Esophagus muscularis mucosa (tissue), 4 donors: ENCODE data around the gene FLII. TPM values are rescaled to one million over a fixed set of nuclear protein-coding genes. Genes with fewer than 3 reads are reported as not detected.
A peak's percentile ranks its signal among the peaks of the same experiment; 100 is the strongest.
"Not testable (repeated sequence)": the region's sequence is repeated elsewhere in the genome, so short reads cannot be mapped to it uniquely, and the experiment has no call there.

Experiments
- DNase-seq: peaks from one replicate; pipeline ENCODE4 v3.0.0-alpha.2; 2017; ENCODE audit errors: extremely low spot score
- H3K27ac ChIP-seq, 4 donors: fragments of 200-600 bp; sonication (generic); replicated peaks in 1 of 4; 1 replicate in 3 of 4; 2 replicates in 1 of 4; pipeline ENCODE4 v1.5.1; 2016 to 2019; ENCODE audit warnings: mild to moderate bottlenecking in 1 of 4
- H3K27me3 ChIP-seq, 4 donors: fragments of 200-600 bp; sonication (generic); one replicate each; pipeline versions ENCODE4 v1.5.1 to v1.6.0; 2016 to 2019
- H3K36me3 ChIP-seq, 4 donors: fragments of 200-600 bp; sonication (generic); one replicate each; pipeline ENCODE4 v1.5.1; 2016 to 2019
- H3K4me1 ChIP-seq, 4 donors: fragments of 200-600 bp; sonication (generic); one replicate each; pipeline ENCODE4 v1.5.1; 2016 to 2019
- H3K4me3 ChIP-seq, 4 donors: fragments of 200-600 bp; sonication (generic); 1 replicate in 2 of 4; 2 replicates in 2 of 4; pipeline ENCODE4 v1.5.1; 2016 to 2019; ENCODE audit warnings: mild to moderate bottlenecking in 4 of 4, moderate library complexity in 1 of 4
- H3K9me3 ChIP-seq, 4 donors: fragments of 200-600 bp; sonication (generic); 1 replicate in 3 of 4; 2 replicates in 1 of 4; pipeline ENCODE4 v1.5.1; 2016 to 2019
- EP300 ChIP-seq: sonication (generic); formaldehyde crosslinking; IDR thresholded peaks from one replicate; pipeline ENCODE4 v1.6.1; 2017; ENCODE audit warnings: antibody characterized with exemption
- POLR2A ChIP-seq: fragments of 450-650 bp; IDR thresholded peaks from one replicate; pipeline ENCODE4 v1.6.1; 2017; ENCODE audit warnings: antibody characterized with exemption, moderate library complexity, mild to moderate bottlenecking, low read depth
- POLR2AphosphoS5 ChIP-seq, 2 donors: sonication (generic); formaldehyde crosslinking; IDR thresholded peaks; one replicate each; pipeline ENCODE4 v1.6.1; 2017; ENCODE audit warnings: antibody characterized with exemption in 2 of 2
- WGBS: methylation state at CpG from one replicate; pipeline ENCODE4 v1.1.5; 2018; 5-methylcytosine and 5-hydroxymethylcytosine counted together
- intact Hi-C: fragments of 100-400 bp; cut with DNase I; formaldehyde crosslinking; loops from one replicate; pipeline ENCODE4 v1.15.1; 2023
- total RNA-seq, 4 donors: library from RNA; depleted of rRNA; stranded (reverse); fragments of >200 nt; gene quantifications; one replicate each; pipeline versions ENCODE4 v1.1.0 to v1.2.1, GENCODE V29; 2016
- TF ChIP-seq, protein P1 (sequence below), 3 experiments: fragments of 200-600 bp in 2 of 3; fragments of 450-650 bp in 1 of 3; sonication (generic) in 2 of 3; IDR thresholded peaks; one replicate each; pipeline ENCODE4 v1.5.1; 2017 to 2019; ENCODE audit warnings: antibody characterized with exemption in 3 of 3, mild to moderate bottlenecking in 2 of 3, moderate library complexity in 1 of 3

Gene FLII
- 100 to 1,000 TPM; 302 to 528 (median 408) TPM for total RNA-seq

DNA sequence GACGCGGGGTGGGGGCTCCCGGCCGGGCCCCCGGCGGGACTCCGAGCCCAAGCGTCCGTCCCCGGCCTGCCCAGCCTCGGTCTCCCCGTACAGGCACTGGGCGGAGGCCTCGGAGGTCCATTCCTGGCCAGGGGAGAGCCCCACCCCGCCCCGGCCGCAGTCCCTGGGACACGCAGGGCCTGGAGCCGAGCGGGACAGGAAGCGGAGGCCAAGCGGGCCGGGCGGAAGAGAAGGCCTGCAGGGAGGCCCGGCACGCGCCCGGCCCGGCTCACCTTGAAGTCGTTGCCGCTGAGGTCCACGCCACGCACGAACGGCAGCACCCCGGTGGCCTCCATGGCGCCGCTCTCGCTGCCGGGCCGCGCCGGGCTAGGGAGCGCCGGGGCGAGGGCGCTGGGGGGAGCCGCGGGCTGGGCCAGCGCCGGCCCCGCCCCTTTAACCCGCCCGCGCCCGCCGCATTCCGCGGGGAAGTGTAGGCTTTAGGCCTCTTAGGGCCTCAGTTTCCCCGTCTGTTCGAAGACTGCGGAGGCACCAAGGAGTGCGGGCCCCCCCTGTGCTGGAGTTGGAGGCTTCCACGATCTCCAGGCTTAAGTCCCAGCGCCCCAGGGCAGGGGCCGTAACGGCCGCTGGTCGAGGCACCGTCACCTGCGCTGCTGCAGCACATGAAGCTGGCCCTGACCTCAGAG is at the start of gene FLII:
Gene FLII (minus strand): TSS at position 383 of the 683 bp plus-strand sequence. CDS start 48 bp downstream, at position 335.
- TF ChIP-seq POLR2A, result peak; percentile 64
- TF ChIP-seq, protein P1, sequence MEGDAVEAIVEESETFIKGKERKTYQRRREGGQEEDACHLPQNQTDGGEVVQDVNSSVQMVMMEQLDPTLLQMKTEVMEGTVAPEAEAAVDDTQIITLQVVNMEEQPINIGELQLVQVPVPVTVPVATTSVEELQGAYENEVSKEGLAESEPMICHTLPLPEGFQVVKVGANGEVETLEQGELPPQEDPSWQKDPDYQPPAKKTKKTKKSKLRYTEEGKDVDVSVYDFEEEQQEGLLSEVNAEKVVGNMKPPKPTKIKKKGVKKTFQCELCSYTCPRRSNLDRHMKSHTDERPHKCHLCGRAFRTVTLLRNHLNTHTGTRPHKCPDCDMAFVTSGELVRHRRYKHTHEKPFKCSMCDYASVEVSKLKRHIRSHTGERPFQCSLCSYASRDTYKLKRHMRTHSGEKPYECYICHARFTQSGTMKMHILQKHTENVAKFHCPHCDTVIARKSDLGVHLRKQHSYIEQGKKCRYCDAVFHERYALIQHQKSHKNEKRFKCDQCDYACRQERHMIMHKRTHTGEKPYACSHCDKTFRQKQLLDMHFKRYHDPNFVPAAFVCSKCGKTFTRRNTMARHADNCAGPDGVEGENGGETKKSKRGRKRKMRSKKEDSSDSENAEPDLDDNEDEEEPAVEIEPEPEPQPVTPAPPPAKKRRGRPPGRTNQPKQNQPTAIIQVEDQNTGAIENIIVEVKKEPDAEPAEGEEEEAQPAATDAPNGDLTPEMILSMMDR (IDR thresholded peaks at IDR 0.05), result no peak
- no peak for TF ChIP-seq EP300
- TF ChIP-seq POLR2AphosphoS5 (IDR thresholded peaks at IDR 0.05), result peak; percentile 75 to 90
- 2% methylated on average over 35 of the region's 71 CpGs for WGBS
- DNase-seq, result no peak
- peaks cover 51 to 63% (median 56%) of the 10 kb centered on the region in 4 donors for H3K4me1 ChIP-seq
- peak within 1 kb of the TSS; percentile 98 to 99 (median 99) for H3K27ac ChIP-seq
- peak within 1 kb of the TSS; percentile 83 to 100 (median 100) for H3K4me3 ChIP-seq
- no peaks in the 10 kb centered on the region for H3K27me3 ChIP-seq
- H3K36me3 ChIP-seq, result peaks cover 32 to 43% (median 42%) of the 10 kb centered on the region in 4 donors
- no peaks in the 10 kb centered on the region for H3K9me3 ChIP-seq
- intact Hi-C loops, result no loop called here

DNA sequence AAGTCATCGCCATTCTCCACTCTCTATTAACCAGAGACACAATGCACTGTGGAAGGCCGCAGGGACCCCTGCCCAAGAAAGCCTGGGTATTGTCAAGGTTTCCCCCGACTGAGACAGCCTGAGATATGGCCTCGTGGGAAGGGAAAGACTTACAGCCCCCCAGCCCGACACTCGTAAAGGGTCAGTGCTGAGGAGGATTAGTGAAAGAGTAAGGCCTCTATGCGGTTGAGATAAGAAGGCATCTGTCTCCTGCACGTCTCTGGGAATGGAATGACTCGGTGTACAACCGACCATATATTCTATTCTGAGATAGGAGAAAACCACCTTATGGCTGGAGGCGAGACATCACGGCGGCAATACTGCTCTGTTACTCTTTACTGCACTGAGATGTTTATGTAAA is 44.7 kb upstream of the FLII start:
- H3K4me1 ChIP-seq, H3K27ac ChIP-seq, DNase-seq, intact Hi-C loops, H3K27me3 ChIP-seq, H3K9me3 ChIP-seq, H3K4me3 ChIP-seq: not testable (repeated sequence)
- WGBS, result 88% methylated on average over 13 of the region's 13 CpGs
- peaks cover 71 to 100% (median 98%) of the 10 kb centered on the region in 4 donors for H3K36me3 ChIP-seq

DNA sequence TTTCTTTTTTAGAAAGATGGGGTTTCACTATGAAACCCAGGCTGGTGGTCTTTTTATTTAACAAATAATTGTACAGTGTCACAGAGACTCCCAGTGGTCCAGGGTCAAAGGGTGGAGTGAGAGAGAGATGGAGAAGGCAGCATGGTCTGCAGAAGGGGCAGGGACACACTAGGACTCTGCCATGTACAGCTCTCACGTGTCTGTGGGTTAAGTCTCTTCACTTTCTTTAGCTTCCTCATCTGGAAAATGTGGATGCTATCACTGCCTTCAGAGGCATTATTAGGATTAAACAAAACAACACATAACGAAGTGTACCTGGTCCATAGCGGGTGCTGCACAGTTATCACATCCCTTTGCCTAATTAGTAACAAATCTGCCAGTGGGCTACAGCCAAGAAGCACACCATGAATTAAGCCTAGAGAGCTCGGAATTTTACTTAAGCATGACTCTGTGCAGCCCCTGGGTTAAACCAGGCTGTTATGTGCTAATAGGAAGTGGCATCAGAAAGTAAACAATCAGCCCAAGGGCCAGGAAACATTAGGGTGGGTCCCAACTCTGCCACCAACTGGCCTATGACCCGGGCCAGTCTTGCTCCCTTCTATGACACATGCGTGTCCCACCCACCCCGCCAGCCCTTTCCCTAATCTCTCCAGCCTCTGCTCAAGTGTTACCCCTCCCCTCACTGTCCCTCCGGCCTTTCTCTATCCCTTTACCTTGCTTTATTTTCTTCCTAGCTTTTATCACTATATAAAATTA is 42.4 kb upstream of the FLII start:
- intact Hi-C loops, result no loop called here
- Histone ChIP-seq H3K4me1 (no peaks in the 10 kb centered on the region), H3K27ac (no peak overlapping the region), H3K36me3 (peaks cover 51 to 97% (median 87%) of the 10 kb centered on the region in 4 donors), H3K27me3 (no peaks in the 10 kb centered on the region), H3K9me3 (no peaks in the 10 kb centered on the region), H3K4me3 (no peak overlapping the region)
- no peak for TF ChIP-seq EP300
- TF ChIP-seq, protein P1 (IDR thresholded peaks at IDR 0.05), result no peak
- TF ChIP-seq POLR2A, result no peak
- no peak for TF ChIP-seq POLR2AphosphoS5 (IDR thresholded peaks at IDR 0.05)
- 74% methylated on average over 8 of the region's 8 CpGs for WGBS
- no peak for DNase-seq

DNA sequence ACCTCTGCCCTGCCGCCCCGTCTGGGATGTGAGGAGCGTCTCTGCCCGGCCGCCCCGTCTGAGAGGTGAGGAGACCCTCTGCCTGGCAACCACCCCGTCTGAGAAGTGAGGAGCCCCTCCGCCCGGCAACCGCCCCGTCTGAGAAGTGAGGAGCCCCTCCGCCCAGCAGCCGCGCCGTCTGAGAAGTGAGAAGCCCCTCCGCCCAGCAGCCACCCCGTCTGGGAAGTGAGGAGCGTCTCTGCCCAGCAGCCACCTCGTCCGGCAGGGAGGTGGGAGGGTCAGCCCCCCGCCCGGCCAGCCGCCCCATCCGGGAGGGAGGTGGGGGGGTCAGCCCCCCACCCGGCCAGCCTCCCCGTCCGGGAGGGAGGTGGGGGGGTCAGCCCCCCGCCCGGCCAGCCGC is 39.5 kb upstream of the FLII start:
- H3K27me3 ChIP-seq, H3K27ac ChIP-seq, intact Hi-C loops, H3K4me1 ChIP-seq, H3K9me3 ChIP-seq, H3K4me3 ChIP-seq, DNase-seq: not testable (repeated sequence)
- no CpG with 5 or more reads among the region's 30 CpGs for WGBS
- H3K36me3 ChIP-seq, result peaks cover 49 to 97% (median 81%) of the 10 kb centered on the region in 4 donors

DNA sequence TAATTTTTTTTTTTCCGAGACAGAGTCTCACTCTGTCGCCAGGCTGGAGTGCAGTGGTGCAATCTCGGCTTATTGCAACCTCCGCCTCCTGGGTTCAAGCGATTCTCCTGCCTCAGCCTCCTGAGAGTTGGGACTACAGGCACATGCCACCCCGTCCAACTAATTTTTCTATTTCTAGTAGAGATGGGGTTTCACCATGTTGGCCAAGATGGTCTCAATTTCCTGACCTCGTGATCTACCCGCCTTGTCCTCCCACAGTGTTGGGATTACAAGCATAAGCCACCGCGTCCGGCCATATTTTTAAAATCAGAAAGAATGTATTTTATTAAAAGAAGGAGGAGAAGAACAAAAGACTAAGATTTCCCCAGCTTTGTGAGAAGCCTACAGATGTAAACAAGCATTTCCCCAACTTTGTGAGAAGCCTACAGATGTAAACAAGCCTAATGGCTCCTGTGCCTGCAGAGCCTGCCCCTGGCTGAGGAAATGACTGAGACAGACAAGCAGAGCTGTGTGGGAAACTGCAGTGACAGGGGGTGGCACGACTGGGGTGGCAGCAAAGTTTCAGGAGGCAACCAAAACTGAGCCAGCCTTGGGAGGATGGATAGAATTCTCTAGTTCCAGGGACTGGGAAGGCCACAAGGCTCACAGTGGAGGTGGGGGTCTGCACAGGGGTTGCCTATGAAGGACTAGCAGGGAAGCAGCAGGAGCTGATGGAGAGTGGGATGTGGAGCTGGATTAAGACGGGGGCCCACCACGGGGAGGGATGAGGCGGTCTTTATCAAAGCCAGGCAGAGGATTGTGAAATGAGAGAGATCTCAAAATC is 33.4 kb upstream of the FLII start:
- Histone ChIP-seq H3K36me3 (peaks cover 60 to 99% (median 87%) of the 10 kb centered on the region in 4 donors), H3K4me1 (no peaks in the 10 kb centered on the region), H3K4me3 (no peak overlapping the region), H3K27ac (no peak overlapping the region), H3K27me3 (no peaks in the 10 kb centered on the region), H3K9me3 (no peaks in the 10 kb centered on the region)
- intact Hi-C loops, result no loop called here
- 91% methylated on average over 15 of the region's 15 CpGs for WGBS
- TF ChIP-seq POLR2A (no peak), POLR2AphosphoS5 (IDR thresholded peaks at IDR 0.05) (no peak), EP300 (no peak)
- TF ChIP-seq, protein P1 (IDR thresholded peaks at IDR 0.05), result no peak
- DNase-seq, result no peak
